Tibial nerve (tissue), 4 donors: ENCODE data around the gene DGKQ. TPM values are rescaled to one million over a fixed set of nuclear protein-coding genes. Genes with fewer than 3 reads are reported as not detected.

Experiments
- DNase-seq, 2 donors: peaks; one replicate each; pipeline ENCODE4 v3.0.0-alpha.2; 2019; ENCODE audit warnings: low spot score in 2 of 2
- H3K27ac ChIP-seq, 4 donors: fragments of 200-600 bp; sonication (generic) in 3 of 4; one replicate each; pipeline ENCODE4 v1.5.1; 2017 to 2019; ENCODE audit warnings: mild to moderate bottlenecking in 1 of 4
- H3K27me3 ChIP-seq, 2 donors: fragments of 200-600 bp; sonication (generic) in 1 of 2; one replicate each; pipeline versions ENCODE4 v1.5.1 to v1.6.0; 2017 to 2019
- H3K36me3 ChIP-seq, 3 donors: fragments of 200-600 bp; sonication (generic); one replicate each; pipeline ENCODE4 v1.5.1; 2018 to 2019
- H3K4me1 ChIP-seq, 4 donors: fragments of 200-600 bp; sonication (generic) in 3 of 4; one replicate each; pipeline ENCODE4 v1.5.1; 2017 to 2019
- H3K4me3 ChIP-seq, 4 donors: fragments of 200-600 bp; sonication (generic) in 3 of 4; one replicate each; pipeline ENCODE4 v1.5.1; 2017 to 2019; ENCODE audit warnings: mild to moderate bottlenecking in 1 of 4, moderate library complexity in 1 of 4
- H3K9me3 ChIP-seq, 4 donors: fragments of 200-600 bp; sonication (generic) in 3 of 4; one replicate each; pipeline ENCODE4 v1.5.1; 2017 to 2019
- CTCF ChIP-seq, 5 experiments: fragments of 200-600 bp in 3 of 5; fragments of 450-650 bp in 2 of 5; sonication (generic) in 3 of 5; IDR thresholded peaks; one replicate each; pipeline ENCODE4 v1.5.1; 2016 to 2019; ENCODE audit warnings: antibody characterized with exemption in 5 of 5, mild to moderate bottlenecking in 3 of 5, moderate library complexity in 2 of 5
- EP300 ChIP-seq, 2 donors: sonication (generic); formaldehyde crosslinking; IDR thresholded peaks; one replicate each; pipeline ENCODE4 v1.6.1; 2017; ENCODE audit warnings: antibody characterized with exemption in 2 of 2, mild to moderate bottlenecking in 1 of 2
- POLR2A ChIP-seq, 2 donors: fragments of 450-650 bp; IDR thresholded peaks; one replicate each; pipeline ENCODE4 v1.6.1; 2017; ENCODE audit warnings: antibody characterized with exemption in 2 of 2, mild to moderate bottlenecking in 2 of 2, moderate library complexity in 2 of 2
- WGBS, 2 donors: methylation state at CpG; one replicate each; pipeline ENCODE4 v1.1.5; 2018; 5-methylcytosine and 5-hydroxymethylcytosine counted together
- total RNA-seq, 4 donors: library from RNA; depleted of rRNA; stranded (reverse); fragments of >200 nt; gene quantifications; one replicate each; pipeline ENCODE4 v1.1.0, GENCODE V29; 2016

The DGKQ gene
- total RNA-seq, 4 donors from 2014 or later: 9.0 to 23.4 (median 13.6) TPM

GRCh38 chr4:970854-971520 is 2.4 kb downstream of the DGKQ start:
- Histone ChIP-seq H3K36me3 (peaks cover 0 to 18% (median 0%) of the 10 kb centered on the region in 3 donors), H3K27me3 (no peaks in the 10 kb centered on the region), H3K9me3 (no peaks in the 10 kb centered on the region), H3K4me1 (peaks cover 0 to 29% (median 21%) of the 10 kb centered on the region in 4 donors), H3K4me3 (no peak overlapping the region), H3K27ac (peak overlapping the region in 1 of 4 donors; percentile 50)
- DNase-seq: no peak
- no peak for TF ChIP-seq POLR2A (IDR thresholded peaks at IDR 0.05)
- TF ChIP-seq CTCF (IDR thresholded peaks at IDR 0.05): no peak
- TF ChIP-seq EP300 (IDR thresholded peaks at IDR 0.05): no peak
- 76 to 82% methylated on average over 13 to 14 of the region's 17 CpGs for WGBS, 2 donors

- Histone ChIP-seq H3K36me3 (peaks cover 0 to 26% (median 0%) of the 10 kb centered on the region in 3 donors), H3K27ac (no peak overlapping the region), H3K4me3 (no peak overlapping the region), H3K4me1 (peaks cover 0 to 29% (median 21%) of the 10 kb centered on the region in 4 donors), H3K9me3 (no peaks in the 10 kb centered on the region), H3K27me3 (no peaks in the 10 kb centered on the region)
- no peak for TF ChIP-seq CTCF (IDR thresholded peaks at IDR 0.05)
- no peak for TF ChIP-seq POLR2A (IDR thresholded peaks at IDR 0.05)
- TF ChIP-seq EP300 (IDR thresholded peaks at IDR 0.05): no peak
- 91 to 94% methylated on average over 17 to 25 of the region's 25 CpGs for WGBS, 2 donors
- no peak for DNase-seq
Measured at GRCh38 chr4:970046-970745, 3.2 kb downstream of the DGKQ start.

GRCh38 chr4:968621-969394 is 4.6 kb downstream of the DGKQ start:
- Histone ChIP-seq H3K9me3 (no peaks in the 10 kb centered on the region), H3K27ac (no peak overlapping the region), H3K36me3 (peaks cover 0 to 40% (median 0%) of the 10 kb centered on the region in 3 donors), H3K4me3 (no peak overlapping the region), H3K4me1 (peaks cover 0 to 25% (median 19%) of the 10 kb centered on the region in 4 donors), H3K27me3 (no peaks in the 10 kb centered on the region)
- no peak for DNase-seq
- 86 to 87% methylated on average over 15 to 18 of the region's 23 CpGs for WGBS, 2 donors
- TF ChIP-seq CTCF (IDR thresholded peaks at IDR 0.05) (no peak), EP300 (IDR thresholded peaks at IDR 0.05) (no peak), POLR2A (IDR thresholded peaks at IDR 0.05) (no peak)

- no peak for TF ChIP-seq POLR2A (IDR thresholded peaks at IDR 0.05)
- no peak for TF ChIP-seq EP300 (IDR thresholded peaks at IDR 0.05)
- no peak for TF ChIP-seq CTCF (IDR thresholded peaks at IDR 0.05)
- no peaks in the 10 kb centered on the region for H3K27me3 ChIP-seq
Measured at GRCh38 chr4:968221-968620, 5.1 kb downstream of the DGKQ start.

More at GRCh38 chr4:968221-968620, 5.1 kb downstream of the DGKQ start:
- Histone ChIP-seq H3K36me3 (peaks cover 0 to 46% (median 0%) of the 10 kb centered on the region in 3 donors), H3K9me3 (no peaks in the 10 kb centered on the region), H3K27ac (no peak overlapping the region), H3K4me1 (peaks cover 0 to 23% (median 18%) of the 10 kb centered on the region in 4 donors), H3K4me3 (no peak overlapping the region)
- WGBS, 2 donors: 0 to 36% methylated on average over 1 to 12 of the region's 24 CpGs
- DNase-seq: no peak
